Gastrocnemius medialis (tissue), 4 donors: Measurements from ENCODE around the gene SPSB1. TPM values are rescaled to one million over a fixed set of nuclear protein-coding genes. Genes with fewer than 3 reads are reported as not detected.
A peak's percentile ranks its signal among the peaks of the same experiment; 100 is the strongest.

Experiments used
- ATAC-seq, 2 donors: fragments of 150-250 bp; one replicate each; pipeline ENCODE4 v1.9.1; 2016
- DNase-seq, 2 donors: peaks; one replicate each; pipeline ENCODE4 v3.0.0-alpha.2; 2019
- H3K27ac ChIP-seq, 4 donors: fragments of 200-600 bp; sonication (generic); 1 replicate in 1 of 4; 2 replicates in 3 of 4; pipeline ENCODE4 v1.5.1; 2016 to 2018; ENCODE audit warnings: mild to moderate bottlenecking in 2 of 4, moderate library complexity in 1 of 4
- H3K27me3 ChIP-seq, 3 donors: fragments of 200-600 bp; sonication (generic) in 2 of 3; 1 replicate in 1 of 3; 2 replicates in 2 of 3; pipeline versions ENCODE4 v1.5.1 to v1.6.0; 2016 to 2019; ENCODE audit warnings: mild to moderate bottlenecking in 1 of 3, moderate library complexity in 1 of 3
- H3K36me3 ChIP-seq, 2 donors: fragments of 200-600 bp; sonication (generic) in 1 of 2; one replicate each; pipeline ENCODE4 v1.5.1; 2017 to 2018
- H3K4me1 ChIP-seq, 2 donors: fragments of 200-600 bp; sonication (generic) in 1 of 2; one replicate each; pipeline ENCODE4 v1.5.1; 2016 to 2017; ENCODE audit warnings: mild to moderate bottlenecking in 2 of 2
- H3K4me3 ChIP-seq, 4 donors: fragments of 200-600 bp; sonication (generic) in 3 of 4; 1 replicate in 1 of 4; 2 replicates in 3 of 4; pipeline ENCODE4 v1.5.1; 2016 to 2019; ENCODE audit warnings: mild to moderate bottlenecking in 2 of 4
- H3K9me3 ChIP-seq, 3 donors: fragments of 200-600 bp; sonication (generic) in 2 of 3; 1 replicate in 1 of 3; 2 replicates in 2 of 3; pipeline ENCODE4 v1.5.1; 2016 to 2019
- POLR2A ChIP-seq, 2 donors: fragments of 450-650 bp; IDR thresholded peaks; one replicate each; pipeline ENCODE4 v1.6.1; 2017; ENCODE audit warnings: antibody characterized with exemption in 2 of 2, mild to moderate bottlenecking in 2 of 2, moderate library complexity in 2 of 2
- in situ Hi-C, 4 donors: fragments of 200-750 bp; cut with MboI; loops; one replicate each; pipeline versions ENCODE4 v1.15.0 to v1.8.0; 2017; ENCODE audit warnings: low sequenced_read_pairs in 4 of 4
- intact Hi-C: fragments of 100-400 bp; cut with DNase I; formaldehyde crosslinking; loops from one replicate; pipeline ENCODE4 v1.15.1; 2023; ENCODE audit warnings: low total_unique reads
- total RNA-seq, 4 donors: library from RNA; depleted of rRNA; stranded (reverse); fragments of >200 nt; gene quantifications; one replicate each; pipeline versions ENCODE4 v1.1.0 to v1.2.3, GENCODE V29; 2016
- TF ChIP-seq, protein P1 (sequence below), 5 experiments: fragments of 450-650 bp in 3 of 5; fragments of 200-600 bp in 2 of 5; sonication (generic) in 2 of 5; IDR thresholded peaks in 4 of 5; conservative IDR thresholded peaks in 1 of 5; 1 replicate in 4 of 5; 2 replicates in 1 of 5; pipeline ENCODE4 v1.5.1; 2016 to 2019; ENCODE audit warnings: antibody characterized with exemption in 5 of 5, mild to moderate bottlenecking in 3 of 5, moderate library complexity in 3 of 5

Gene SPSB1
- total RNA-seq, 4 donors from 2014 or later: 40.4 to 161 (median 56.6) TPM

GRCh38 chr1:9248341-9249262 lies 44.1 kb upstream of the SPSB1 start:
- H3K36me3 ChIP-seq: peaks cover 0 to 10% of the 10 kb centered on the region in 2 donors
- H3K4me1 ChIP-seq: peaks cover 94 to 98% of the 10 kb centered on the region in 2 donors
- ATAC-seq (peak in 1 of 2 donors; percentile 4), DNase-seq (peak; percentile 28 to 66)
- no peak for TF ChIP-seq POLR2A (IDR thresholded peaks at IDR 0.05)
- TF ChIP-seq, protein P1, sequence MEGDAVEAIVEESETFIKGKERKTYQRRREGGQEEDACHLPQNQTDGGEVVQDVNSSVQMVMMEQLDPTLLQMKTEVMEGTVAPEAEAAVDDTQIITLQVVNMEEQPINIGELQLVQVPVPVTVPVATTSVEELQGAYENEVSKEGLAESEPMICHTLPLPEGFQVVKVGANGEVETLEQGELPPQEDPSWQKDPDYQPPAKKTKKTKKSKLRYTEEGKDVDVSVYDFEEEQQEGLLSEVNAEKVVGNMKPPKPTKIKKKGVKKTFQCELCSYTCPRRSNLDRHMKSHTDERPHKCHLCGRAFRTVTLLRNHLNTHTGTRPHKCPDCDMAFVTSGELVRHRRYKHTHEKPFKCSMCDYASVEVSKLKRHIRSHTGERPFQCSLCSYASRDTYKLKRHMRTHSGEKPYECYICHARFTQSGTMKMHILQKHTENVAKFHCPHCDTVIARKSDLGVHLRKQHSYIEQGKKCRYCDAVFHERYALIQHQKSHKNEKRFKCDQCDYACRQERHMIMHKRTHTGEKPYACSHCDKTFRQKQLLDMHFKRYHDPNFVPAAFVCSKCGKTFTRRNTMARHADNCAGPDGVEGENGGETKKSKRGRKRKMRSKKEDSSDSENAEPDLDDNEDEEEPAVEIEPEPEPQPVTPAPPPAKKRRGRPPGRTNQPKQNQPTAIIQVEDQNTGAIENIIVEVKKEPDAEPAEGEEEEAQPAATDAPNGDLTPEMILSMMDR (IDR thresholded peaks at IDR 0.05 in 4 of 5, conservative IDR thresholded peaks at IDR 0.05 in 1 of 5): no peak
- intact Hi-C loops (no loop called here), in situ Hi-C loops (no loop called here)
- peak overlapping the region in 2 of 4 donors; percentile 18 to 35 for H3K4me3 ChIP-seq
- H3K27ac ChIP-seq: peak overlapping the region; percentile 86 to 99 (median 92)
- H3K27me3 ChIP-seq: no peaks in the 10 kb centered on the region
- H3K9me3 ChIP-seq: no peaks in the 10 kb centered on the region

DNA sequence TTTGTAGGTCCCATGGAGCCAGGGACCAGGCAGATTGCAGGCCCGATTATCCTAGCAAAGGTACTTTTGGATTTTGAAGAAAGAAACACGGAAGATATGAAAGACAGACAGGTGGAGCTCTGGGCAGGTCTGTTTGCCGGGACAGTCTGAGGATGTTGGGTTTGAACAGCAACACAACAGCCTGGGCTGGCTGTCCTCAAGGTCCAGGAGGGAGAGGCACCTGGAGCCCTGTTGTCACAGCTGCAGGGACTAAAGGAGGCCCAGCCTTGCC lies 43.5 kb upstream of the SPSB1 start:
- intact Hi-C loops: no loop called here
- ATAC-seq: no peak
- H3K27ac ChIP-seq: peak overlapping the region; percentile 86 to 99 (median 92)
- peaks cover 0 to 10% of the 10 kb centered on the region in 2 donors for H3K36me3 ChIP-seq
- DNase-seq: no peak
- peaks cover 94 to 98% of the 10 kb centered on the region in 2 donors for H3K4me1 ChIP-seq
- H3K9me3 ChIP-seq: no peaks in the 10 kb centered on the region
- in situ Hi-C loops: no loop called here
- H3K4me3 ChIP-seq: peak overlapping the region in 1 of 4 donors; percentile 35
- TF ChIP-seq, protein P1 (IDR thresholded peaks at IDR 0.05 in 4 of 5, conservative IDR thresholded peaks at IDR 0.05 in 1 of 5): no peak
- TF ChIP-seq POLR2A (IDR thresholded peaks at IDR 0.05): no peak
- no peaks in the 10 kb centered on the region for H3K27me3 ChIP-seq

DNA sequence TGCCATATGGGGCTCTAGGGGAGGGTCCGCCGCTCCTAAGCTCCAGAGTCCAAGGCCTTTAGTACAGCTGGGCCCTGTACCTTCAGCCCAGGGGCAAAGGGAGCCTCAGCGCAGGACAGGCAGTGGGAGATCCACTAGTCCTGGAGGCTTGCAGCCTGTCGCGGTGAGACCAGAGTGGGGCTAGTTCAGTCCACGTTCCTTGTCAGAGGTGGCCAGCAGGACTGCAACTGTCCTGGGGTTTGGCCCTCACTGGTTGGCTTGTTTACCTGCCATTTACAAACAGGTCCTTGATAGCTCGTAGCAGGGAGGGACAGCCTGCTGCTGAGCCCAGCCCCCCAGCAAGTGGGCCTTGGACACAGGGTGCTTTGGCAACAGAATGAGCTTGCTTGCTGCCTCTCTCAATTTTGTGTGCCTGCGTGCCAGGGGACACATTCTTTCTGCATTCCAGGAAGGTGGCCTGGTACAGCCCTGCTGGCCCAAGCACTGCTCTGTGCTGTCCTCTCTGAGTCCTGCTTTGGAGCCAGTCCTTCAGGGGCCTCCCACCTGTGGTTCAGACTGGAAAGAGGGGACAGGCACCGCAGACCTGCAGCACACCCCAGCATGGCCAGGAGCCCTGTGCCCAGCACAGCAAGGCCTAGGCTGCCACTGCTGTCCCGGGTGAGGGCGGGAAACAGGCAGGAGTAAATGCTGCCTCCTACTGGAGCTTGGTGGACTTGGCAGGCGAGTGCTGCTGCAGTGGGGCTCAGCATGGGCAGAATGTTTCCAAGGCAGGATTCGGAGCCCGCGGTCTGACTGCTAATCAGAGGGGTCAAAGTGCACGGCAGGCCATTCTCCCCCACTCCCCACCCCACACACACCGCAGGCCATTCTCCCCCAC lies 42.9 kb upstream of the SPSB1 start:
- peaks cover 0 to 10% of the 10 kb centered on the region in 2 donors for H3K36me3 ChIP-seq

More for the DNA sequence above, 42.9 kb upstream of the SPSB1 start:
- TF ChIP-seq, protein P1 (IDR thresholded peaks at IDR 0.05 in 4 of 5, conservative IDR thresholded peaks at IDR 0.05 in 1 of 5): peak in 4 of 5 experiments; percentile 46 to 84 (median 78)
- peak in 1 of 2 donors; percentile 13 for TF ChIP-seq POLR2A (IDR thresholded peaks at IDR 0.05)
- H3K4me3 ChIP-seq: peak overlapping the region in 3 of 4 donors; percentile 2 to 39 (median 35)
- H3K27me3 ChIP-seq: no peaks in the 10 kb centered on the region
- H3K4me1 ChIP-seq: peaks cover 88 to 94% of the 10 kb centered on the region in 2 donors
- in situ Hi-C loops (no loop called here), intact Hi-C loops (loop anchor here (1.0 to 10.0 kb wide), 2 partner anchors 15 to 965 kb away; partner anchors contain the start of genes H6PD and KIF1B)
- DNase-seq: peak; percentile 79 to 90
- H3K27ac ChIP-seq: peak overlapping the region; percentile 86 to 99 (median 92)
- no peaks in the 10 kb centered on the region for H3K9me3 ChIP-seq
- peak; percentile 21 to 22 for ATAC-seq
